NCI-H2227 (cell line): ENCODE data around the gene FAM181B.

Source experiments
- DNase-seq: peaks from one replicate; lab custom pipeline; 2025; ENCODE audit not compliant: unreplicated experiment; lab: John Stamatoyannopoulos, UW

The FAM181B gene, protein sequence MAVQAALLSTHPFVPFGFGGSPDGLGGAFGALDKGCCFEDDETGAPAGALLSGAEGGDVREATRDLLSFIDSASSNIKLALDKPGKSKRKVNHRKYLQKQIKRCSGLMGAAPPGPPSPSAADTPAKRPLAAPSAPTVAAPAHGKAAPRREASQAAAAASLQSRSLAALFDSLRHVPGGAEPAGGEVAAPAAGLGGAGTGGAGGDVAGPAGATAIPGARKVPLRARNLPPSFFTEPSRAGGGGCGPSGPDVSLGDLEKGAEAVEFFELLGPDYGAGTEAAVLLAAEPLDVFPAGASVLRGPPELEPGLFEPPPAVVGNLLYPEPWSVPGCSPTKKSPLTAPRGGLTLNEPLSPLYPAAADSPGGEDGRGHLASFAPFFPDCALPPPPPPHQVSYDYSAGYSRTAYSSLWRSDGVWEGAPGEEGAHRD

GRCh38 chr11:82733444-82734119 is at the start of gene FAM181B:
TSS of gene FAM181B (minus strand) at chr11:82733864. CDS start at chr11:82733729, 135 bp downstream.
- DNase-seq: peak; percentile 42

- DNase-seq: no peak
Observed at GRCh38 chr11:82782825-82783374, 49.2 kb upstream of the FAM181B start.

DNA sequence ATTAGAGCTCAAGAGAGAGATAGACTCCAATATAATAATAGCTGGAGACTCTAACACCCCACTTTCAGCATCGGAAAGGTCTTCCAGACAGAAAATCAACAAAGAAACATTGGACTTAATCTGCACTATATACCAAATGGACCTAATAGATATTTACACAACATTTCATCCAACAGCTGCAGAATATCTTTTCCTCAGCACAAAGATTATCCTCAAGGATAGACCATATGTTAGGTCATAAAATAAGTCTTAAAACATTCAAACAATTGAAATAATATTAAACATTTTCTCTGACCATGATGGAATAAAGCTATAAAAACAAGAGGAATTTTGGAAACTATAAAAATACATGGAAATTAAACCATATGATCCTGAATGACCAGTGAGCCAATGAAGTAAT is 45.1 kb upstream of the FAM181B start:
- no peak for DNase-seq

DNA sequence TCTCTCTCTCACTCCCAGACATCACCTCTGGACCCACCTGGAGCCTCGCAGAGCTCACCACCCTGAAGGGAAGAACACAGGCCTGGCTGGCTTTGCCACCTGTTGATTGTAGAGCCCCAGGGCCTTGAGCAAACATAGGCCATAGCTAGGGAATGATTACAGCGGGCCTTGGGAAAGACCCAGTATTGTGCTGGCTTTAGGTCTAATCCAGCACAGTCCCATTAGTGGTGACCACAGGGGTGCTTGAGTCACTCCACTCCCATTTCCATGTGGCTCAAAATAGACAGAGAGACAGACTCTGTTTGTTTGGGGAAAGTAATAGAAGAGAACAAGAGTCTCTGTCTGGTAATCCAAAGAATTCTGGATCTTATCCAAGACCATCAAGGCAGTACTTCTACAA is 42.7 kb upstream of the FAM181B start:
- DNase-seq: no peak

DNA sequence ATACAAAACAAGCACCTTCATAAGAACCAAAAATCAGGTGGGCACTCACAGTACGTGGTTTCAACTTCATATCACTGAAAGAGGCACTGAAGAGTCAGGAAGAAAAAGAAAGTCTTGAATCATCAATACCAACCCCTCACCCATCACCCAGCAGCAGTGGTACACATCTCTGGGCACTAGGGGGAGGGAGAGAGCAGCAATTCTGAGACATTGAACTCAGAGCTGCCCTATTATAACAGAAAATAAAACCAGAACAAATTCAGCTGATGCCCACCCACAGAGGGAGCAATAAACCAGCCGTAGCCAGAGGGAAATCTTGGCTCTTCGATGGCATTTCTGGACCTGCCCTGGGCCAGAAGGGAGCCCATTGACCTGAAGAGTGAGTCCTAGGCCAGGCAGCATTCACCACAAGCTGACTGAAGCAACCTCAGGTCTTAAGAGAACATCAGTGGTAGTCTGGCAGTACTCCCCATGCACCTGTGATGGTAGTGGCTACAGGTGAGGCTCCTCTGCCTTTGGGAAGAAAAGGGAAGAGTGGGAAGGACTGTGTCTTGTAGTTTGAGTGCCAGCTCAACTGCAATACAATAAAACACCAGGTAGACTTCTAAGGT is 42.2 kb upstream of the FAM181B start:
- no peak for DNase-seq

DNA sequence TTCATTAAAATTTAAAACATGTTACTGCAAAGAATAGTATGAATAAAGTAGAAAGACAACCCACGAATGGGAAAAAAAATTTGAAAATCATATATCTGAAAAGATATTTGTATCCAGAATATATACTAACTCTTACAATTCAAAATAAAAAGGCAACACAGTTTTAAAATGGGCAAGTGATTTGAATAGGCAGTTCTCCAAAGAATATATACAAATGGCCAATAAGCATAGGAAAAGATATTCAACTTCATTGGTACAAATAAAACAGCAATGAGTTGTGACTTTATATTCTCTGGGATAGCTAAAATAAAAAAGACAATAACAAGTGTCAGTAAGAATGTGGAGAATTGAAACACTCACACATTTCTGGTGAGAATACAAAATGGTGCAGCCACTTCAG is 41.6 kb upstream of the FAM181B start:
- DNase-seq: no peak

- no peak for DNase-seq
Observed at GRCh38 chr11:82771781-82772180, 38.1 kb upstream of the FAM181B start.

DNA sequence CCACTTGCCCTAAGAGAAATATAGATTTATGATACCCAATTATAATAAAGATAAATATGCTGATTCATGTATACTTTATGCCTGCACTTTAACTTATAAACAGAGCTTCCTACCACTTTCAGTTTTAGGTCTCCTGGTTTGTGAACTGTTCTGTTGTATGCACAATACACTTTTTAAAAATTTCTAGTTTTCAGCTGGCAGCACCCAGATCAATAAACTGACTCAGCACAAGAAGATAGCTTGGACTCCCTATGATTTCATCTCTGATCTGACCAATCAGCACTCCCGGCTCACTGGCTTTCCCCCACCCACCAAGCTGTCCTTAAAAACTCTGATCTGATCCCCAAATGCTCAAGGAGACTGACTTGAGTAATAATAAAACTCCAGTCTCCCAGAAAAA is 33.5 kb upstream of the FAM181B start:
- DNase-seq: no peak

- no peak for DNase-seq
Observed at GRCh38 chr11:82765466-82766034, 31.9 kb upstream of the FAM181B start.

GRCh38 chr11:82763167-82763566 is 29.5 kb upstream of the FAM181B start:
- no peak for DNase-seq

DNA sequence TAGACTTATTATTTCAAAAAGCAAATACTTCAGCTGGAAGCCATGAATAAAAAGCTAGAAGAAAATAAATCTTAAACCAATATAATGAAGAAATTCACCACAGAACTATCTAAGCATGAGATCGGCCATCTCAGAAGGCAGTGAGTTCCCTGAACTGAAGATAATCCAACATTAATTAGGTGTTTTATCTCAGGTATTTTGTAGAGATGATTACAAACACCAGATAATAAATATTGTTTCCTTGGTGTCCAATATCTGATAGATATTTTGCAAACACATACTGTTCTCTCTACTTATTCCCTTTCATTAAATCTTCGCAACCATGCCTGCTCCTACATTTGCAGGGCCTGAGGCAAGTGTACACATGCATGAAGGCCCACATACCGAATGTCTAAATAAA is 26.0 kb upstream of the FAM181B start:
- no peak for DNase-seq

DNA sequence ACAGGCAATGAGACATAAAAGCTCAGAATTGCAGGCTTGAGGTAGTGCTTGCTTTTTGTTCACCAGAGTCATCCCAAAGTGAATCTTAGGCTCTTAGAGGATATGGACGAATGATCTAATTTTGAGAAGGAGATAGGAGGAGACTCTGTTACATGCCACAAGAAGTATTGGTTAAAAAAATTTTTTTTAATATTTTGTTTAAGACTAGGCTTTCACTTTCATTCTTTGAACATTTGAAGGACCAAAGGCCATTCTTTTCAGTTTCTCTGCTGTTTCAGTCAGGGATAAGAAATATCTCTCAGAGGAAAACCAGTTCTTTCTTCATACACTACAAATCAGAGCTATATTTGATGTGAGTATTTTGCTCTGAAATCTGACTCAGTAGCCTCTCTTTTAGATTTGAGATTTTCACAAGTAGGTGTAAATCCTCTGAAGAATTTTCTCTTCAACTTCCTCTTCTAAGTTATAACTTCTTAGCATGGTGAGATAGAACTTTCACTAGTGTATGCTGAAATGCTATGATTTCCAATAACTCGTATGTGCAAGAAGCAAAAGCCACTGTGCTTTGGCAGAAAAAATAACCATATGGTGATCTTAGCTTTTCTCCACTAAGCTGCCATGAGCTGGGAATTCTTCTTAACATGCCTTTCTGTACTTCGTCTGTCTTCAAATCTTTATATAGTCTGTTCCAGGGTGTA is 24.1 kb upstream of the FAM181B start:
- DNase-seq: no peak

- DNase-seq: no peak
Observed at GRCh38 chr11:82756765-82757639, 23.3 kb upstream of the FAM181B start.

DNA sequence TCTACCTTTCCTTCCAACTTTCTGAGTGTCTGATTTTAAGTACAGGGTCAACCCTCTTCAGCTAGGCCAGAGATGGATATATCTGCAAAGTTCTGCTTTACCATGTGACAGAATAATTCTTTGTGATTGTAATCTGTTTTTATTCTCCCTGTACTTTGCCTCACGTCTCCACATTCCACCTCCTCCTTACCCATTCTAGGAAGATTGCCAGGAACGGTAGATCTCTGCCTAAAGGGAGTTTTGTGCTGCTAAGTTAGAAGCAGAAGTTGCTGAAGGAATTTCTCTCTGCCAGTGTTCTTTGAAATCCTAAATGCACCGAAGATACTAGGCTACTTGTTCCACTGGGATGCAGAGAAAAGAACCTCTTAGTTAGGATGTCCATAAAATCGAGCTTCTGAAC is 20.7 kb upstream of the FAM181B start:
- no peak for DNase-seq

GRCh38 chr11:82753921-82754320 is 20.3 kb upstream of the FAM181B start:
- no peak for DNase-seq

GRCh38 chr11:82752801-82753200 is 19.1 kb upstream of the FAM181B start:
- no peak for DNase-seq

DNA sequence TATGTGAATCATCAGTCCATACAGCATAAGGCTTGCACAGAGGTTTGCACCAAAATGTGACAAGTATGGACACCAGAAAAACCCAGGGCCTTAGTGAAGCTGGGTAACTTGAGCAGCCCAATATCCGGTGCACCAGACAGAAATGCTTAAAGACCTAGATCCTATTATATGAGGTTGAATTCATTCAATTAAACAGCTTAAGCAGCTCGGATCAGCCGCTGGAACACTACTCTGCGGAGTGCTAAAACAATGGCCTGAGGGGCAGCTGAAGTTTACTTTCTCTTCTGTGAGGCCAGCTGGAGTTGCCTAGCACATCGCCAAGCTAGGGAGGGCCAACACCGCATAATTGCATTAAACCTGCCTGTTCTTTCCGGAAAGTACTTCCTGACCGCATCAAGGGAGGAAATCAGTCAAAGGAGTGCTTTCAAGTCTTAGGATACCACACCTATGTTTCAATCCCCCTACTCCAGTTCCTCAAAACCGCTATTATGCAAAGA is 17.0 kb upstream of the FAM181B start:
- no peak for DNase-seq

DNA sequence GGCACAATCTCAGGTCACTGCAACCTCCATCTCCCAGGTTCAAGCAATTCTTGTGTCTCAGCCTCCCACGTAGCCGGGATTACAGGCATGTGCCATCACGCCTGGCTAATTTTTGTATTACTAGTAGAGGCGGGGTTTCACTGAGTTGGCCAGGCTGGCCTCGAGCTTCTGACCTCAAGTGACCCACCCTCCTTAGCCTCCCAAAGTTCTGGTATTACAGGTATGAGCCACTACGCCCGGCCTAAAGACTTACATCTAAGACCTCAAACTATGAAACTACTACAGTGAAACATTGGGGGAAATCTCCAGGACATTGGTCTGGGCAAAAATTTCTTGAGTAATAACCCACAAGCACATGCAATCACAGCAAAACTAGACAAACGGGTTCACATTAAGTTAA is 13.8 kb upstream of the FAM181B start:
- no peak for DNase-seq

GRCh38 chr11:82738091-82738490 is 4.4 kb upstream of the FAM181B start:
- DNase-seq: no peak

DNA sequence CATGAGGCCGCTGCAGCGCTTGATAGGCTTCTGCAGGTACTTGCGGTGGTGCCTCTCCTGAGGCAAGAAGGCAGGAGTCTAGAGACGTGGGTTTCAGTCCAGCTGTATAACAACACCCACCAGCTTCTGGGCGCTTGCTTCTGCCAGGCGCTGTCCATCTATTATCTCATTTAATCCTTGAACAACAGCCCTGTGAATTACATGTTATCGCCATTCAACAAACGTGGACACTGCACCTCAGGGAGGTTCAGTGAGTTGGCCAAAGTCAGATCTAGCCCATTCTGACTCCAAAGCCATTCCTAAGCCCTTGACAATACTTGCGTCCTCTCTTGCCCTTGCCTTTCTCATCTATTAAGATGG is 436 bp upstream of the FAM181B start:
- no peak for DNase-seq
